SK-N-SH treated with all-trans-retinoic acid at 6 μM for 48 hours (cell line): Measurements from ENCODE around the gene TTC27.

Experiments used
- ATAC-seq: fragments of 200-7000 bp; cut with Tn5 transposase; 3 replicates; pipeline ENCODE4 v1.9.1; 2020; ENCODE audit warnings: mild to moderate bottlenecking, moderate library complexity
- ARNTL ChIP-seq: fragments of 450-650 bp; formaldehyde crosslinking; IDR thresholded peaks from 2 replicates; pipeline ENCODE4 v1.5.0; 2020; ENCODE audit warnings: low read depth, mild to moderate bottlenecking, moderate library complexity, borderline replicate concordance
- BACH2 ChIP-seq: fragments of 250-450 bp; sonication (Bioruptor Pico); IDR thresholded peaks from 2 replicates; pipeline ENCODE4 v1.9.0; 2021; ENCODE audit warnings: mild to moderate bottlenecking, borderline replicate concordance
- CREB5 ChIP-seq: fragments of 250-450 bp; sonication (Bioruptor Pico); IDR thresholded peaks from 2 replicates; pipeline ENCODE4 v1.5.1; 2020; ENCODE audit warnings: low read depth, mild to moderate bottlenecking, moderate library complexity
- CSDC2 ChIP-seq: fragments of 250-450 bp; sonication (Bioruptor Pico); IDR thresholded peaks from 2 replicates; pipeline ENCODE4 v1.5.0; 2020; ENCODE audit warnings: mild to moderate bottlenecking, moderate library complexity
- CSRNP3 ChIP-seq: fragments of 250-450 bp; sonication (Bioruptor Pico); IDR thresholded peaks from 2 replicates; pipeline ENCODE4 v1.5.1; 2021; ENCODE audit warnings: mild to moderate bottlenecking, moderate library complexity
- ESRRG ChIP-seq: fragments of 250-450 bp; sonication (Bioruptor Pico); IDR thresholded peaks from 2 replicates; pipeline ENCODE4 v1.6.1; 2021; ENCODE audit warnings: mild to moderate bottlenecking
- GLIS3 ChIP-seq: fragments of 250-450 bp; sonication (Bioruptor Pico); IDR thresholded peaks from 2 replicates; pipeline ENCODE4 v1.5.0; 2020; ENCODE audit warnings: mild to moderate bottlenecking, moderate library complexity
- ISL1 ChIP-seq: fragments of 250-450 bp; sonication (Bioruptor Pico); IDR thresholded peaks from 2 replicates; pipeline ENCODE4 v2.1.2; 2022; ENCODE audit warnings: mild to moderate bottlenecking, moderate library complexity
- OSR1 ChIP-seq: fragments of 250-450 bp; sonication (Bioruptor Pico); IDR thresholded peaks from 2 replicates; pipeline ENCODE4 v1.8.0; 2022; ENCODE audit warnings: moderate library complexity, mild to moderate bottlenecking, inconsistent platforms
- PATZ1 ChIP-seq: fragments of 250-450 bp; sonication (Bioruptor Pico); IDR thresholded peaks from 2 replicates; pipeline ENCODE4 v1.8.0; 2020; ENCODE audit warnings: mild to moderate bottlenecking, moderate library complexity, borderline replicate concordance
- POU6F1 ChIP-seq: fragments of 250-450 bp; sonication (Bioruptor Pico); IDR thresholded peaks from 2 replicates; pipeline ENCODE4 v1.8.0; 2021; ENCODE audit warnings: low read depth, mild to moderate bottlenecking, moderate library complexity, borderline replicate concordance
- PPARA ChIP-seq: fragments of 250-450 bp; sonication (Bioruptor Pico); IDR thresholded peaks from 2 replicates; pipeline ENCODE4 v1.5.0; 2020; ENCODE audit warnings: mild to moderate bottlenecking, borderline replicate concordance
- RARB ChIP-seq: fragments of 250-450 bp; sonication (Bioruptor Pico); IDR thresholded peaks from 2 replicates; pipeline ENCODE4 v1.8.0; 2021; ENCODE audit warnings: mild to moderate bottlenecking, moderate library complexity
- SNAI2 ChIP-seq: fragments of 250-450 bp; sonication (Bioruptor Pico); IDR thresholded peaks from 2 replicates; pipeline ENCODE4 v1.5.0; 2020; ENCODE audit warnings: mild to moderate bottlenecking, moderate library complexity
- TCF4 ChIP-seq: fragments of 250-450 bp; sonication (Bioruptor Pico); IDR thresholded peaks from 2 replicates; pipeline ENCODE4 v1.8.0; 2021; ENCODE audit warnings: mild to moderate bottlenecking, moderate library complexity, borderline replicate concordance
- TOX ChIP-seq: fragments of 250-450 bp; sonication (Bioruptor Pico); IDR thresholded peaks from 2 replicates; pipeline ENCODE4 v1.8.0; 2021; ENCODE audit warnings: mild to moderate bottlenecking, moderate library complexity, borderline replicate concordance
- TSHZ2 ChIP-seq: fragments of 250-450 bp; sonication (Bioruptor Pico); IDR thresholded peaks from 2 replicates; pipeline ENCODE4 v1.5.0; 2020; ENCODE audit warnings: mild to moderate bottlenecking, moderate library complexity
- ZC3H10 ChIP-seq: fragments of 250-450 bp; sonication (Bioruptor Pico); IDR thresholded peaks from 2 replicates; pipeline ENCODE4 v1.5.1; 2021; ENCODE audit warnings: mild to moderate bottlenecking, moderate library complexity
- ZFP3 ChIP-seq: fragments of 250-450 bp; sonication (Bioruptor Pico); IDR thresholded peaks from 2 replicates; pipeline ENCODE4 v1.5.0; 2020; ENCODE audit warnings: mild to moderate bottlenecking, moderate library complexity
- ZFP30 ChIP-seq: fragments of 450-650 bp; formaldehyde crosslinking; IDR thresholded peaks from 2 replicates; pipeline ENCODE4 v1.5.0; 2022; ENCODE audit warnings: mild to moderate bottlenecking, moderate library complexity
- ZNF565 ChIP-seq: fragments of 450-650 bp; formaldehyde crosslinking; conservative IDR thresholded peaks from 2 replicates; pipeline ENCODE4 v1.5.0; 2020; ENCODE audit warnings: low read depth, mild to moderate bottlenecking, moderate library complexity
- ZNF70 ChIP-seq: fragments of 450-650 bp; formaldehyde crosslinking; IDR thresholded peaks from 2 replicates; pipeline ENCODE4 v1.5.0; 2020; ENCODE audit warnings: mild to moderate bottlenecking, moderate library complexity
- ZNF8 ChIP-seq: fragments of 450-650 bp; formaldehyde crosslinking; IDR thresholded peaks from 2 replicates; pipeline ENCODE4 v1.5.0; 2020; ENCODE audit warnings: mild to moderate bottlenecking, moderate library complexity

The TTC27 gene

GRCh38 chr2:32838418-32838817 is 210.6 kb downstream of the TTC27 start (continued):
- TF ChIP-seq TSHZ2 (CRISPR knock-in tag), result no peak
- no peak for TF ChIP-seq ESRRG (CRISPR knock-in tag)
- TF ChIP-seq ZFP3 (CRISPR knock-in tag), result no peak

- no peak for ATAC-seq
- TF ChIP-seq ISL1 (CRISPR knock-in tag) (no peak), CSRNP3 (CRISPR knock-in tag) (no peak), RARB (CRISPR knock-in tag) (no peak), ESRRG (CRISPR knock-in tag) (no peak), ZC3H10 (CRISPR knock-in tag) (no peak), SNAI2 (no peak), CSDC2 (CRISPR knock-in tag) (no peak), ZFP30 (CRISPR knock-in tag) (no peak), CREB5 (CRISPR knock-in tag) (no peak), ARNTL (CRISPR knock-in tag) (no peak), OSR1 (CRISPR knock-in tag) (no peak), TSHZ2 (CRISPR knock-in tag) (no peak), ZNF70 (CRISPR knock-in tag) (no peak), BACH2 (no peak), ZNF8 (CRISPR knock-in tag) (no peak), GLIS3 (CRISPR knock-in tag) (no peak), TCF4 (CRISPR knock-in tag) (no peak), ZNF565 (CRISPR knock-in tag) (no peak), TOX (no peak)
These were observed 211.1 kb downstream of the TTC27 start for GRCh38 chr2:32838949-32839348.

- no peak for ATAC-seq
- TF ChIP-seq OSR1 (CRISPR knock-in tag) (no peak), RARB (CRISPR knock-in tag) (no peak), PATZ1 (CRISPR knock-in tag) (no peak), BACH2 (no peak), ZFP30 (CRISPR knock-in tag) (no peak), ZNF70 (CRISPR knock-in tag) (no peak), ARNTL (CRISPR knock-in tag) (no peak), PPARA (CRISPR knock-in tag) (no peak), SNAI2 (no peak), POU6F1 (no peak), TCF4 (CRISPR knock-in tag) (no peak), ZNF565 (CRISPR knock-in tag) (no peak), CREB5 (CRISPR knock-in tag) (no peak), ESRRG (CRISPR knock-in tag) (no peak)
These were observed 214.4 kb downstream of the TTC27 start for GRCh38 chr2:32841931-32842898.
